Measurements from ENCODE around the gene CDC25A. TPM values are rescaled to one million over a fixed set of nuclear protein-coding genes. Genes with fewer than 3 reads are reported as not detected.

CDC25A gene
- total RNA-seq, 3 donors from 2014 or later = 31.5 to 52.5 (median 40.1) TPM

DNA sequence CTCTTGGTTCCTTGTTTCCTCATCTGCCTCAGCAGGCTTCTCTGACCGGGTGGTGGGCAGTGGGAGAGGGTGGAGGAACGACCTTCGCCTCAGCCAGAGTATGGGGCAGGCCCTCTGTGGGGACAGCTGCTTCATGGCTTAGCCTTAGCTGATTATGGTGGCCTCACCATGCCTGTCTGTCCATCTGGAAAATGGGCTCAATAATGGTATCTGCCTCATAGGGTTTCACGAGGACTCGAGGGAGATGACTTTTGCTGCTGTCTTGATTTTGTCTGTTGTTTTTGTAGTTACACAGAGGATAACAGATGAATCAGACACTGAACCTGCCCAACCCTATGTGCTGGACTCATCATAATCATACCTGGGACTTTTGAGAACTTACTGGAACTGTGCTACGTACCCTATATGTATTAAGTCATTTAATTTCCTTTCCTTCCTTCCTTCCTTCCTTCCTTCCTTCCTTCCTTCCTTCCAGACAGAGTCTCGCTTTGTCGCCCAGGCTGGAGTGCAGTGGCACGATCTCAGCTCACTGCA lies 46.5 kb downstream of the CDC25A start:
- Mint-ChIP-seq H3K4me1 (ENCODE audit: low read depth) (no peaks in the 10 kb centered on the region), H3K36me3 (ENCODE audit: insufficient read depth) (no peaks in the 10 kb centered on the region), H3K27me3 (ENCODE audit: low read depth) (no peaks in the 10 kb centered on the region), H3K9me3 (no peaks in the 10 kb centered on the region), H3K4me3 (no peak overlapping the region)
- DNase-seq (no peak), ATAC-seq (no peak)

DNA sequence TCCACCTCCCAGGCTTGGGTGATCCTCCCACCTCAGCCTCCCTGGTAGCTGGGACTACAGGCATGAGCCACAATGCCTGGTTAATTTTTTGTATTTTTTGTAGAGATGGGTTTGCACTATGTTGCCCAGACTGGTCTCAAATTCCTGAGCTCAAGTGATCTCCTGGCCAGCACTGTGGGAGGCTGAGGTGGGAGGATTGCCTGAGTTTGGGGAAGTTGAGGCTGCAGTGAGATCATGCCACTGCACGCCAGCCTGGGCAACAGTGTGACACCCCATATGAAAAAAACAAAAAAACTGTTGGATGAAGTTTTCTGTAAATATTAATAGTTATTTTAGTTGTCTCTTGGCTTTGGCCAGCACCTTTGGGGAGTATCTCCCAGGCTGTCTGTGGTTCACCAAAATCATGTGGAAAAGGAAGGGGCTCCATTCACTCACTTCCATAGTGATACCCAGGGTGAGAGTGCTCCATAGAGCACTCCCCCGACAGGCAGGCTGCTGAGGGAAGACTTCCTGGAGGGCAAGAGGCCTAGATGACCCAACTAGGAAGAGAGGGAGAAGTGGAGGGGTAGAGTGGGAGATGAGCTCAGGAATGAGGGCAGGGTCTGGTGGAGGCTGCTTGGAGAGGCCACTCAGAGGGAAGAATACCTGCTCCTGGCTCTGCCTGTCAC lies 47.1 kb downstream of the CDC25A start:
- ATAC-seq = no peak
- Mint-ChIP-seq H3K36me3 (ENCODE audit: insufficient read depth) (no peaks in the 10 kb centered on the region), H3K4me1 (ENCODE audit: low read depth) (no peaks in the 10 kb centered on the region), H3K27me3 (ENCODE audit: low read depth) (no peaks in the 10 kb centered on the region), H3K9me3 (no peaks in the 10 kb centered on the region), H3K4me3 (no peak overlapping the region)
- no peak for DNase-seq

DNA sequence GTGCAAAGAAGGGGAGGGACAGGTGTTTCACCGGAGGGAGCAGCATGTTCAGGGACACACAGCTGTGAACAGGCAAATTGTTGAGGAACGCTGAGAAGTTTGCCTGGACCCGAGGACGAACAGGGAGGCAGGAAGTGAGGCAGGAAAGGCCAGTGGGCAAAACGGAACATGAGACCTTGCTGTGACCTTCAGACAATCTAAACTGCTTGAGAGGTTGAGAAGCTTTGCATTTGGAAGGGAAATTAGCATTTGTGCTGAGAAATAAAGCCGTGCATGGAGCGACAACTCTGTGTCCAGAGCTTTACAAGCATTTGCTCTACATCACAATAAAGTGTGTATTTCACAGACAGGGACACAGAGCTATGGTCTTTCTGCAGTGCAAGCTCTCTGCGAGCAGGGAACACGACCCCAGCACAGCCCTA lies 47.9 kb downstream of the CDC25A start:
- no peak for ATAC-seq
- Mint-ChIP-seq H3K36me3 (ENCODE audit: insufficient read depth) (no peaks in the 10 kb centered on the region), H3K4me3 (no peak overlapping the region), H3K4me1 (ENCODE audit: low read depth) (no peaks in the 10 kb centered on the region), H3K9me3 (no peaks in the 10 kb centered on the region), H3K27me3 (ENCODE audit: low read depth) (no peaks in the 10 kb centered on the region)
- no peak for DNase-seq

DNA sequence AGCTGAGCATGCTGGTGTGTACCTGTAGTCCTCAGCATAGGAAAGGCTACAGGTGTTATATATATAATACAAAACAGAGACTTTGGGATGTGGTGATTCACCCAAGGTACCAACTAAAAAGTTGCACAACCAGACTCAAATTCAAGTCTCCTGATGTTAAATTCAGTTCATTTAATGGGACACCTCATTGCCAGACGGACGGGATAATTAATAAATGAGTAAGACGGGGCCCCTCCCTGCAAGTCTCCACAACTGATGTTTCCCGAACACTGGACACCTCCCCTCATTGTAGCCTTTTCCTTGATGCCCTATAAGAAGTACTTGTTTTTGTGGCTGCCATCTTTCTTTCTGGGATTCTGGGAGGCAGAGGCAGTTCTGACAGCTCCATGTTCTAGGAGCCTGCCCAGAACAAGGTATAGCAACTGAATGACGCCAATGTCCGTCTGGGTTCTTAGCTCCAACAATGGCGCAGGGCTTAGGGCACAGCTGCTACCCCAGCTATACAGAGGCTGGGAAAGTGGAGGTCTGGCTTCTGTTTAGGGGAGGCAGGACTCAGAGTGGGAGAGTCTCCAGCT lies 50.7 kb downstream of the CDC25A start:
- ATAC-seq (no peak), DNase-seq (no peak)
- Mint-ChIP-seq H3K27me3 (ENCODE audit: low read depth) (no peaks in the 10 kb centered on the region), H3K4me3 (no peak overlapping the region), H3K9me3 (no peaks in the 10 kb centered on the region), H3K36me3 (ENCODE audit: insufficient read depth) (no peaks in the 10 kb centered on the region), H3K4me1 (ENCODE audit: low read depth) (no peaks in the 10 kb centered on the region)

DNA sequence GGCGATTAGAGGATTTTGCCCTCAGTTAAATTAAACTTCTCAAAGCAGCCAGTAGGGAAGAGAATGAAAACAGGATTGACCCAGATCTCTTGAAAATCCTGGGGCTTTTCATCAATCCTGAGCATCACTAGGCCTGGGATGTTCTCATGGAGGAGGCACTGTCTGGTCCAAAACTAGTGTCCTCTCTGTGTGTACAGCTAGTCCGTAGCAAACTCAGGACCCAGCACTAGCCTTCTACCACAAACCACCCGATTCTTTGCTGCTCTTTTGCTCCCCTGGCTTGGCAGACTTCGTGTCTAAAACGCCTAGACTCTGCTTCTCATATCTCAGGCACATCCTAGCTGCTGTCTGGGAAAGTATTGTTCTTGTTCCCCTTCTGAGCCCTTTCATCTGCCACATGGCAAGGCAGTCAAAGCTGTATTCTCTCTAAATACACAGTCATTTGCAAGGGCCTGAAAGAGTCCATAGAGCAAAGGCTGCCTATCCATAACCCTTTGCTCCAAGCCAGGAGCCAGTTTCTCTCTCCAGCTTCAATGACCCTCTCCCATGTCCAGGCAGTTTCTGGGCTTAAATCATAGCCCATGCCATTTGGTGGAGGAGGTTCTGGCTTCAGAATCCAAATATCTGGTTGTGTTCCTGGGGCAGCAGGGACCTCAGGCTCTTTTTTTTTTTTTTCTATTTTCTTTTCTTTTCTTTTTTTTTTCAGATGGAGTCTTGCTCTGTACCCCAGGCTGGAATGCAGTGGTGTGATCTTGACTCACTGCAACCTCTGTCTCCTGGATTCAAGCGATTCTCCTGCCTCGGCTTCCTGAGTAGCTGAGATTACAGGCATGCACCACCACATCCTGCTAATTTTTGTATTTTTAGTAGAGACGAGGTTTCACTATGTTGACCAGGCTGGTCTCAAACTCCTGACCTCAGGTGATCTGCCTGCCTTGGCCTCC lies 52.4 kb downstream of the CDC25A start:
- H3K9me3 Mint-ChIP-seq = no peaks in the 10 kb centered on the region
- H3K4me1 Mint-ChIP-seq (ENCODE audit: low read depth) = no peaks in the 10 kb centered on the region
- ATAC-seq (no peak), DNase-seq (no peak)
- no peaks in the 10 kb centered on the region for H3K36me3 Mint-ChIP-seq (ENCODE audit: insufficient read depth)
- H3K27me3 Mint-ChIP-seq (ENCODE audit: low read depth) = no peaks in the 10 kb centered on the region
- no peak overlapping the region for H3K4me3 Mint-ChIP-seq

DNA sequence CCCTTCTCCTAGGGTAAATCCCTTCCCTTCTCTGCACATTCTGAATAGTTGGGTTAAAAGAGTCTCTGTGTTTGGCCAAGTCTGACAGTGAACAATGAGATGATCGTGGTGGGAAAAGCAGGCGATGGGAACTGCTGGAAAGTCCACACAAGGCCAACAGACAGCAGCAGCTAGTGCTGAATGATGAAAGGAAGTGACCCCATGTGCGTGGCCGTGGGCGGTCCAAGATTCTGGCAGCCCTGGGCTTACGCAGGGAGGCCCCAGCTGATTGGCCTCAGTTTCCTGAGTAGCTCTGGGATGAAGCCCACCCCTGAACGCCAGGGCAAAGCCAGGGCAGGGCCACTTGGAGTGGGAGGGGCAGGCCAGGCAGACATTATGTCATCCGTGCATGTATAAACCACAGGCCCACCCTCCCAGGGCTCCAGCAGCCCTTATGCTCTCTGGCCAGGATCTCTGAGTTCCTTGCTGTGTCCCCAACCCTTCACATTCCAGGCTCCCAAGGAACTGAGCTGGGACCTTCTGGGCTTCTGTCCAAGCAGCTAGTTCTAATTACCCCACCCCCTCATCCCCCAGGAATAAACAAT lies 57.8 kb downstream of the CDC25A start:
- DNase-seq (no peak), ATAC-seq (no peak)
- Mint-ChIP-seq H3K4me3 (no peak overlapping the region), H3K27me3 (ENCODE audit: low read depth) (no peaks in the 10 kb centered on the region), H3K36me3 (ENCODE audit: insufficient read depth) (no peaks in the 10 kb centered on the region), H3K9me3 (no peaks in the 10 kb centered on the region), H3K4me1 (ENCODE audit: low read depth) (no peaks in the 10 kb centered on the region)

DNA sequence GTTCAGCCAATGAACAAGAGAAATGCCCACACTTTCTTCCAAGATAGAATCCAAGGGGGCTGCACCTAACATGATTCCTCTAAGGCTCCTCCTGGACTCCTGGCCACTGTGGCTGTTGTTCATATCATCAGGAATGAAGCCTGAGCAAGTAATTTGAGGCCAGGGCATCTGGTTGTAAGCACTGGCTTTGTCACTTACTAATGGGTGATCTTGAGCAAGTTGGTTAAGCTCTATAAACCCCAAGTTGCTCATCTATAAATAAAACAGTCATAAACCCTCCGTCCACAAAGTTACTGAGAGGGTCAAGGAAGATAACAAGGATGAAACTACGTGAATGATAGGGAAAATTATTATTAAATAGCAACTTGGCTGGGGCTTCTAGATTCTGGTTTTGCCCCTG lies 58.3 kb downstream of the CDC25A start:
- DNase-seq = no peak
- Mint-ChIP-seq H3K4me3 (no peak overlapping the region), H3K27me3 (ENCODE audit: low read depth) (no peaks in the 10 kb centered on the region), H3K9me3 (no peaks in the 10 kb centered on the region), H3K4me1 (ENCODE audit: low read depth) (no peaks in the 10 kb centered on the region), H3K36me3 (ENCODE audit: insufficient read depth) (no peaks in the 10 kb centered on the region)
- no peak for ATAC-seq

DNA sequence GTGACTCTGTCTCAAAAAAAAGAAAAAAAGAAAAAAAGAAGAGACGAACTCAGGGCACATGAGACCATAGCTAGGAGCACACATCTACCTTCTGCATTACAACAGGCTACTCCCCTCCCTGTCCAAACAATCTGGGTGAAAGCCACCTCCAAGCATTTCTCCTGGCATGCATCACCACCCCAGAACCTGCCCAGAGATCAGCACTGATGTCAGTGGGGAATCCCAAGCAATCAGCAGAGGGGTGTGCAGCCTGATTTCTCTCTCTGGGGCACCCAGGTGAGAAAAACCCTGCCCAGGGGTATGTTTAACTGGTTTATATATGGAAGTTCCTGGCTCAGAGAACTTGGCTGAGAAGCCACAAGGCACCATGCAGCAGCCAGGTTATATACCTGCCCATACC lies 59.4 kb downstream of the CDC25A start:
- Mint-ChIP-seq H3K9me3 (no peaks in the 10 kb centered on the region), H3K27me3 (ENCODE audit: low read depth) (no peaks in the 10 kb centered on the region), H3K36me3 (ENCODE audit: insufficient read depth) (no peaks in the 10 kb centered on the region), H3K4me3 (no peak overlapping the region), H3K4me1 (ENCODE audit: low read depth) (no peaks in the 10 kb centered on the region)
- ATAC-seq (no peak), DNase-seq (no peak)

DNA sequence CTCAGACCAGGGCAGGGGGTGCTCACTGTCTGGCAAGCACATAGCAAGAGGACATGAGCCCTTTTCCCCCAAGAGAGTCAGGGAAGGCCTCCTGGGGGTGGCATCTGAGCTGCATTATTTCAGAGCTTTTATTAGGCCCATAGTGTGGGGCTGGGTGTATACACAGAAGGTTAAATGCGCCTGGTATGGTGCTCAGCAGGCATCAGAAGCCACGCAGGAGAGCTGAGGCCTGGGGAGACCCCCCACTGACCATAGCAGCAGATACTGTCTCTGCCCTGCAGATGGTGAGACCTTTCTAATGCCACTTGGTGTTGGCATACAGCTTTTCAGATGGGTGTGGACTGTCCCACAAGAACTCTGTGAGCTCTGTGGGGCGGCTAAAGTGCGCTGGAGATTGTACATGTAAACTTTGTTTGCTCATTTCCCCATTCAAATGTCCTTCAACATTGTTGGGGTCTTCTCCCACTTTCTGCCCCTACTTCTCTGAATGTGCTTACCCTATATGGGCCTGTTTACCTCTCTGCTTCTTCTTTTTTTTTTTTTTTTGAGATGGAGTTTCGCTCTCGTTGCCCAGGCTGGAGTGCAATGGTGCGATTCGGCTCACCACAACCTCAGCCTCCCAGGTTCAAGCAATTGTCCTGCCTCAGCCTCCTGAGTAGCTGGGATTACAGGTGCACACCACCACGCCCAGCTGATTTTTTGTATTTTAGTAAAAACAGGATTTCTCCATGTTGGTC lies 62.2 kb downstream of the CDC25A start:
- DNase-seq (no peak), ATAC-seq (no peak)
- no peak overlapping the region for H3K4me3 Mint-ChIP-seq
- no peaks in the 10 kb centered on the region for H3K36me3 Mint-ChIP-seq (ENCODE audit: insufficient read depth)
- no peaks in the 10 kb centered on the region for H3K4me1 Mint-ChIP-seq (ENCODE audit: low read depth)
- no peaks in the 10 kb centered on the region for H3K27me3 Mint-ChIP-seq (ENCODE audit: low read depth)
- H3K9me3 Mint-ChIP-seq = no peaks in the 10 kb centered on the region

DNA sequence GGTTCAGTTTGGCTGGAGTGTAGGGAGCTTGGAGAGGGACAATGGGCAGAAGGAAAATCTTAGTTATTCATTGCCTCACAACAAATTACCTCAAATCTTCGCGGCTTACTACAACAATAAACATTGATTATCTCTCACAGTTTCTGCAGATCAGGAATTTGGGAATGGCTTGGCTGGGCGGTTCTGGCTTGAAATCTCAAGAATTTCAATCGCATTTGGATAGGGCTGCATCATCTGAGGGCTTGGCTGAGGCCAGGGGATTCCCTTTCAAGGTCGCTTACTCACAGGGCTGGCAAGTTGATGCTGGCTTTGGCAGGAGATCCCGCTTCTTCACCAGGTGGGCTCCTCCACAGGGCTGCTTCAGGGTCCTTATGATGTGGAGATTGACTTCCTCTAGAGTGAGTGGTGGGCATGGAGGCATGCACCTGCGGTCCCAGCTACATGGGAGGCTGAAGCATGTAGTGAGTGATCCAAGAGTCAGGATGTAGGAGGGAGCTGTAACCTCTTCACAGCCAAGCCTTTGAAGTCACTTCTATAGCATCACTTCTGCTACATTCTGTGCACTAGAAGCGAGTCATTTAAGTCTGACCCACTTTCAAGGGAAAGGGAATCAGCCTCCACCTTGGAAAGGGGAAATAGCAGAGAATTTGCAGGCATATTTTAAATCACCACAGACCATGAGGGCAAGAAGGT lies 63.1 kb downstream of the CDC25A start:
- no peaks in the 10 kb centered on the region for H3K4me1 Mint-ChIP-seq (ENCODE audit: low read depth)
- H3K36me3 Mint-ChIP-seq (ENCODE audit: insufficient read depth) = no peaks in the 10 kb centered on the region
- no peak for DNase-seq
- no peaks in the 10 kb centered on the region for H3K9me3 Mint-ChIP-seq
- ATAC-seq = no peak
- no peaks in the 10 kb centered on the region for H3K27me3 Mint-ChIP-seq (ENCODE audit: low read depth)
- H3K4me3 Mint-ChIP-seq = no peak overlapping the region

DNA sequence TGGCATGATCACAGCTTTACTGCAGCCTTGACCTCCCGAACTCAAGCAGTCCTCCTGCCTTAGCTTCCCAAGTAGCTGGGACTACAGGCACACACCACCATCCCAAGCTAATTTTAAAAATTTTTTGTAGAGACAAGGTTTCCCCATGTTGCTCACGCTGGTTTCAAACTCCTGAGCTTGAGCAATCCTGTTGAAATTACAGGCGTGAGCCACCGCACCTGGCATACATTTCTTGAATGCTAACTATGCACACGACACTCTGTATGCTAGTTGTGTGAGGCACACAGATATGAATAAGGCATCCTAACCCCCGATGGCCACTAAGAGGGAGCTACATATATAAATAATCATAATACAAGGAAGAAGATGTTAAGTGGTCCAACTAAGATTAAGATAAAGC lies 64.9 kb downstream of the CDC25A start:
- no peaks in the 10 kb centered on the region for H3K36me3 Mint-ChIP-seq (ENCODE audit: insufficient read depth)
- no peaks in the 10 kb centered on the region for H3K4me1 Mint-ChIP-seq (ENCODE audit: low read depth)
- DNase-seq (no peak), ATAC-seq (no peak)
- H3K9me3 Mint-ChIP-seq = no peaks in the 10 kb centered on the region
- H3K4me3 Mint-ChIP-seq = no peak overlapping the region
- no peaks in the 10 kb centered on the region for H3K27me3 Mint-ChIP-seq (ENCODE audit: low read depth)

DNA sequence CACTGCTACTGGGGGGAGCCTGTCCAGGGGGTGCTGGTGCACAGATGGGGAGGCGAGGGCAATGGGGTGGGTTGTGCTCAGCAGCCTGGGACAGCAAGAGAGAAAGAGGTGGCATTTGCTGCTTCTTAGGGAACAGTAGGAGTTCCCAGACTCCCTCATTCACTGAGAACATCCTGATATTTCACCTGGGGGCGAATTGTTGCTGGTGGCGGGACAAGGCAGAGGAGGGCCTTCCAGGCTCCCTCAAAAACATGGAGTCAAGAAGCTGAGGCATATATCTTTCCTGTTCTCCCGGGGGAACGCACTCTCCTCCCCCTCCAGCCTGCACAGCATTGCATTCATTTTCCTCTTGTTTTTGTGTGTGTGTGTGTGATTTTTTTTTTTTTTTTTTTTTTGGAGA lies 65.7 kb downstream of the CDC25A start:
- Mint-ChIP-seq H3K27me3 (ENCODE audit: low read depth) (no peaks in the 10 kb centered on the region), H3K9me3 (no peaks in the 10 kb centered on the region), H3K4me3 (no peak overlapping the region), H3K36me3 (ENCODE audit: insufficient read depth) (no peaks in the 10 kb centered on the region), H3K4me1 (ENCODE audit: low read depth) (no peaks in the 10 kb centered on the region)
- DNase-seq (no peak), ATAC-seq (no peak)

DNA sequence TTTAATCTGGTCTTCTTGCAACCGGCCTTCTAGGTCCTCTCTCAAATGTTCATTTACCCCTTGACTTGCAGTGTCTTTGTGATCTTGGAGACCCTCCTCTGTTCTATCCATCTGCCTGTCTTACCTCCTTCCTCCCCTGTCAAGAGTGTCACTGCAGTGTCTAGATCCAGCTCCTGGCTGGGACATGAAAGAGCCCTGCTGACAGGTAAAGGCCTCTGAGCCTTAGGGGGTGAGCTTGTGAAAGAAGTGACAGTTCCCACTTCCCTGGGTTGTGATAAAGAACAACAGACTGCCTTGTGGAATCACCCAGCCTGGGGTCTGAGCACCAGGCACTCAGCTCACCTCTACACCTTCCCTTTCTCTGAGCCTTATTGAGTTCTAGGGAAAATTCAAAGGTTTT lies 68.0 kb downstream of the CDC25A start:
- no peaks in the 10 kb centered on the region for H3K36me3 Mint-ChIP-seq (ENCODE audit: insufficient read depth)
- H3K4me1 Mint-ChIP-seq (ENCODE audit: low read depth) = no peaks in the 10 kb centered on the region
- no peak overlapping the region for H3K4me3 Mint-ChIP-seq
- DNase-seq (no peak), ATAC-seq (no peak)
- no peaks in the 10 kb centered on the region for H3K27me3 Mint-ChIP-seq (ENCODE audit: low read depth)
- no peaks in the 10 kb centered on the region for H3K9me3 Mint-ChIP-seq
